Lower lobe of right lung (tissue), 2 donors: Measurements from ENCODE around the gene POP4. TPM values are rescaled to one million over a fixed set of nuclear protein-coding genes. Genes with fewer than 3 reads are reported as not detected.

Experiments
- ATAC-seq, 2 donors: fragments of 200-7000 bp; cut with Tn5 transposase; one replicate each; pipeline ENCODE4 v1.9.1; 2020 to 2022; ENCODE audit warnings: mild to moderate bottlenecking in 2 of 2, moderate library complexity in 2 of 2
- DNase-seq: peaks from one replicate; pipeline ENCODE4 v3.0.0-alpha.2; 2020
- H3K27ac ChIP-seq: fragments of 200-600 bp; one replicate; pipeline ENCODE4 v1.8.0; 2022
- H3K27me3 ChIP-seq: fragments of 200-600 bp; one replicate; pipeline ENCODE4 v1.8.0; 2022; ENCODE audit warnings: low read depth
- H3K36me3 ChIP-seq: fragments of 200-600 bp; one replicate; pipeline ENCODE4 v1.8.0; 2022; ENCODE audit warnings: mild to moderate bottlenecking
- H3K4me1 ChIP-seq: fragments of 200-600 bp; one replicate; pipeline ENCODE4 v1.8.0; 2022
- H3K4me3 ChIP-seq: fragments of 200-600 bp; one replicate; pipeline ENCODE4 v1.8.0; 2022; ENCODE audit warnings: mild to moderate bottlenecking
- H3K9me3 ChIP-seq: fragments of 200-600 bp; one replicate; pipeline ENCODE4 v1.8.0; 2022
- intact Hi-C: fragments of 100-400 bp; cut with DNase I; formaldehyde crosslinking; loops from one replicate; pipeline ENCODE4 v1.11.0; 2022
- total RNA-seq: library from RNA; stranded (reverse); fragmentation: NEBNext Ultra II Directional; extraction: Animal tissue kit (Norgen Biotek cat#: 25700); gene quantifications from one replicate; pipeline ENCODE4 v1.2.1, GENCODE V29; 2021
- TF ChIP-seq, protein P1 (sequence below): fragments of 200-600 bp; IDR thresholded peaks from one replicate; pipeline ENCODE4 v1.8.0; 2022; ENCODE audit warnings: antibody characterized with exemption, mild to moderate bottlenecking
- donor health status: DM: no; HTN: yes; CAD: no; lungs with severe emphysema.

Gene POP4
- total RNA-seq, 1 donor from 2014 or later, result 44.4 TPM

DNA sequence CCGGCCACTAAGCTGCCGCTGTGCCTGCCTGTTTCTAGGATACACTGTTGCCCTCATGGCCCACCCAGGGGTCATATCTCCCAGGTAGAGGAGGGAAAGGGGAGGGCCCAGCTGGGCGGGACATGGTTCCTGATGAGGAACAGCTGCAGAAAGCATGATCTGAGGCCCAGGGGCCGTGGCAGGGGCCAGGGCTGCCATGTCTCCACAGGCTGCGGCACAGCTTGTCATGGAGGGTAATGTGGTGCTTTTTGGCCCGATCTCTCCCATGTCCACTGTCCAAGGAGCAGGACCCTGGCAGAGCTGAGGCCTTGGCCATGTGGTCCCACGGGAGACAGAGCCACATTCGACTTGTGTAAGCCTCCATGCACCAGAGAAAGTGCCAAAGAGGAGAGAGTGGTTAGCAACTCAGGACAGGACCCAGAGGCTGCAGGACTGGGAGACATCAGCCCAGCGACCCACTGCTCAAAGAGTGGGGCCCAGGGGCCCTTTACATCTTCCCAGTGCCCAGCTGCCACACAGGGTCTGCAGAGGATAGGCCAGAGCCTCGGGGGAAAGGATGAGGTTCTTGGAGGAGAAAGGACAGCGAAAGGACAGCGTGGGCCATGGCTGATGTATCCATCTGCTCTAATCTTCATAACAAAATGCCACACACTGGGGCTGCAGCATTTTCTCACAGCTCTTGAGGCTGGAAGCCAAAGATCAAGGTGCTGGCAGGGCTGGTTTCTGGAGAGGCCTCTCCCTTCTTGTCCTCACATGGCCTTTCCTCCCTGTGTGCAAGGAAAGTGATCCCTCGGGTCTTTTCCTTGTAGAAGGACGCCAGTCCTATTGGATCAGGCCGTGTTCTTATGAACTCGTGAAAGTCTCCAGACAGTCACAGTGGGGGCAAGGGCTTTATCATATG is 11.5 kb downstream of the POP4 start:
- DNase-seq, result peak; percentile 30
- intact Hi-C loops, result loop anchor here (10.0 kb wide), 1 partner anchor 97 kb away; the partner anchor contains the start of gene C19orf12
- TF ChIP-seq, protein P1, sequence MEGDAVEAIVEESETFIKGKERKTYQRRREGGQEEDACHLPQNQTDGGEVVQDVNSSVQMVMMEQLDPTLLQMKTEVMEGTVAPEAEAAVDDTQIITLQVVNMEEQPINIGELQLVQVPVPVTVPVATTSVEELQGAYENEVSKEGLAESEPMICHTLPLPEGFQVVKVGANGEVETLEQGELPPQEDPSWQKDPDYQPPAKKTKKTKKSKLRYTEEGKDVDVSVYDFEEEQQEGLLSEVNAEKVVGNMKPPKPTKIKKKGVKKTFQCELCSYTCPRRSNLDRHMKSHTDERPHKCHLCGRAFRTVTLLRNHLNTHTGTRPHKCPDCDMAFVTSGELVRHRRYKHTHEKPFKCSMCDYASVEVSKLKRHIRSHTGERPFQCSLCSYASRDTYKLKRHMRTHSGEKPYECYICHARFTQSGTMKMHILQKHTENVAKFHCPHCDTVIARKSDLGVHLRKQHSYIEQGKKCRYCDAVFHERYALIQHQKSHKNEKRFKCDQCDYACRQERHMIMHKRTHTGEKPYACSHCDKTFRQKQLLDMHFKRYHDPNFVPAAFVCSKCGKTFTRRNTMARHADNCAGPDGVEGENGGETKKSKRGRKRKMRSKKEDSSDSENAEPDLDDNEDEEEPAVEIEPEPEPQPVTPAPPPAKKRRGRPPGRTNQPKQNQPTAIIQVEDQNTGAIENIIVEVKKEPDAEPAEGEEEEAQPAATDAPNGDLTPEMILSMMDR, result no peak

DNA sequence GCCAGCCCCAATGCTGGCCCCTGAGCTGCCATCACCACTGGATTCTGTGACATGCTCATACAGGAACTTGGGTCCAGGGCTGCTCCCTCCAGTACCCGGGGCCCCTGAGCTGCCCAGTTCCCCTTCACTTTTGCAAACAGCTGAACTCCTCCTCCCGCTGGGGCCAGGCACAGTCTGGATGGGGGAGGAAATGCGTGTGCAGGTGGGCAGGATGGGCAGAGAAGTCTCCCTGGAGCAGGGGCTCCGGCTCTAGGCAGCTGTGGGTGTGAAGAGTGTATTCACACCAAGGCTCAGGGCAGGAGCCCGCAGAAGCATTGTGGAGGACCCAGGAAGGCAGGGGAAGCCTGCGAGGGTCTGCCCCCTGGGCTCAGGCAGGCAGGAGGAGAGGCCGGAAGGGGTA is 12.4 kb downstream of the POP4 start:
- ATAC-seq (no peak), DNase-seq (peak; percentile 18)
- Histone ChIP-seq H3K27ac (no peak overlapping the region), H3K4me3 (no peak overlapping the region), H3K4me1 (no peaks in the 10 kb centered on the region), H3K9me3 (no peaks in the 10 kb centered on the region), H3K27me3 (no peaks in the 10 kb centered on the region), H3K36me3 (peaks cover 33% of the 10 kb centered on the region)
- intact Hi-C loops, result loop anchor here (10.0 kb wide), 1 partner anchor 96 kb away; the partner anchor contains the start of gene C19orf12
- TF ChIP-seq, protein P1, result no peak

More for the DNA sequence above, 11.5 kb downstream of the POP4 start:
- Histone ChIP-seq H3K9me3 (no peaks in the 10 kb centered on the region), H3K4me1 (no peaks in the 10 kb centered on the region), H3K27ac (no peak overlapping the region), H3K27me3 (no peaks in the 10 kb centered on the region), H3K36me3 (peaks cover 41% of the 10 kb centered on the region), H3K4me3 (no peak overlapping the region)
- no peak for ATAC-seq

DNA sequence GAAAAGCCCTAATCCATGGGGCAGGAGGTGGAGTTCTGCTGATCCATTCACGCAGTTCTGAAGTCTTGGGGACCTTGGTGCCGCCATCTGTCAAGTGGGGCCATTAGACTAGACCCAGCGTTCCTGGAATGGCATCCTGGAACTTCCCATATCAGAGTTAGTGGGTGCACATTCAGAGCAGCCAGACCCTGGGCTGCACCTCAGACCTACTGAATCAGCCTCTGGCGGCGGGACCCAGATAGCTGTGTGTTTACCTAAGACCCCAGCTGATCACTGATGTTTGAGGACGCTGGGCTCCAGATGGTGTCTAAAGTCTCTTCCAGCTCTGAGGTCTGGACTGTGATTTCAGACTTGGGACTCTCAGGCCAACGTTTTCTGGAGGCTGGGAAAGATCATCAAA is 12.8 kb downstream of the POP4 start:
- Histone ChIP-seq H3K9me3 (no peaks in the 10 kb centered on the region), H3K36me3 (peaks cover 29% of the 10 kb centered on the region), H3K27me3 (no peaks in the 10 kb centered on the region), H3K4me3 (no peak overlapping the region), H3K4me1 (no peaks in the 10 kb centered on the region), H3K27ac (no peak overlapping the region)
- DNase-seq (peak; percentile 20), ATAC-seq (no peak)
- TF ChIP-seq, protein P1, result no peak
- intact Hi-C loops, result loop anchor here (10.0 kb wide), 1 partner anchor 96 kb away; the partner anchor contains the start of gene C19orf12

DNA sequence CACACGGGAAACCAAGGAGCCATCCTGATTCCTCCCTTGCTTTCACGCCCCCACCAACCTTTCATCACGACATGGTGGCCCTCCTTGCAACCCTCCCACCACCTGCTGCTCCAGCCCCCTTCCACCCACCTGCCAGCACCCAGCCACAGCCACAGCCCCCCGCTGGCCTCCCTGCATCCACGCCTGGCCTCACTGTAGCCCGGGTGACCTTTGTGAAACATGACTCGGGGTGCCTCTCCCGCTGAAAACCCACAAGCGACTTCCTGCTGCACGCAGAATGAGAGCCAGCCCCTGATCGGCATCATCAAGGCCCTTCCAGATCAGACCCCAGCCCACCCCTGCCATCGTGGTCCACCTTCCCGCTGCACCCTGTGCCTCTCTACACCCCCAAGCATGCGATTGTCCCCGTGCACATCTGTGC is 14.9 kb downstream of the POP4 start:
- no peaks in the 10 kb centered on the region for H3K4me1 ChIP-seq
- intact Hi-C loops, result no loop called here
- no peak overlapping the region for H3K27ac ChIP-seq
- H3K4me3 ChIP-seq, result no peak overlapping the region
- no peak for ATAC-seq
- DNase-seq, result peak; percentile 21
- TF ChIP-seq, protein P1, result no peak
- H3K36me3 ChIP-seq, result peaks cover 8% of the 10 kb centered on the region
- H3K27me3 ChIP-seq, result no peaks in the 10 kb centered on the region
- no peaks in the 10 kb centered on the region for H3K9me3 ChIP-seq

DNA sequence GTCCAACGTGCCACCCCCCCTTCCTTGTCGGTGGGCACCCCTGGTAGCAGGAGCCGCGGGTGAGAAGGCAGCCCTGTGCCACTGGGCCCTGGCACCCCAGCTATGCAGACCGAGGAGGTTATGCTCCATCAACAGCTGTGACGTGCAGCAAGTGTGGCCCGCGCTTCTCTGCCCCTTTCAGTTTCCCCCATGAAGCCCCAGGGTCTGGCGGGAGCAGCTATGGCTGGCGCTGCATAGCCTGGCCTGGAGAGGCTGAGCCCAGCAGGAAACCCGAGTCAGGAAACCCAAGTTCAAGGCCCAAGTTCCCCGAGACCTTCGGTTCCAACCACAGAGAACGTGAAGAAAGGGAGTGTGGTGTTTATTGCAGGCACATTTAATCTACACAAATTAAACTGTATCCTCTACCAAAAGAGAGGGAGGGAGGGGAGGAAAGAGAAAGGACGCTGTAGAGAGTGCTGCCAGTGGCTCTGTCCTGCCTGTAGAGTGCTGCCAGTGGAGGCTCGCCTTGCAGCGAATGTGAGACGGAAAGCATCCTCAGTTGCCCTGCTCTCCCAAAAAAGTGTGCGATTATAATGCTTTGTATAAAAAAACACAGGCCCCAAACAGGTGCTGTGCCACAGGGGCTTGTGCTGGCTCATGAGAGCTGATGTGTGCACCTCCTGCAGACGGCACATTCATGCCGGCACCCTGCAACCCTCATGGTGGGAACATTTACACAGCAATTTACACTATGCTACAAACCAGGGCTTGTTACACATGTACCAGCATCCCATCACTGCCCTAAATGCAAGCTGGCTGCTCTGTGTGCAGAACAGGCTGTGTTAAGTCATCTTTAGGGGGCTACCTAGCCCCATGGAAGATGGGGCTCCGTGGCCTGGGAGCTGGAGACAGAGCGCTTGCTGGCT is 16.3 kb downstream of the POP4 start:
- Histone ChIP-seq H3K4me3 (no peak overlapping the region), H3K27me3 (no peaks in the 10 kb centered on the region), H3K27ac (no peak overlapping the region), H3K36me3 (no peaks in the 10 kb centered on the region), H3K9me3 (no peaks in the 10 kb centered on the region), H3K4me1 (no peaks in the 10 kb centered on the region)
- intact Hi-C loops, result no loop called here
- DNase-seq (no peak), ATAC-seq (no peak)
- TF ChIP-seq, protein P1, result no peak
